ENCODE measurements around the gene LETMD1. TPM values are rescaled to one million over a fixed set of nuclear protein-coding genes. Genes with fewer than 3 reads are reported as not detected.

LETMD1 gene
- total and polyA plus RNA-seq, 2 of the 8 experiments (the other 6 are each of a cell fraction or from before 2014, with no cell fraction given), result 39.4 to 65.3 TPM

- Histone ChIP-seq H3K79me2 (ENCODE audit: control insufficient read depth in 1 of 2, insufficient read depth in 2 of 2, low read length in 2 of 2) (no peaks in the 10 kb centered on the region), H3K9me3 (ENCODE audit: insufficient read depth in 2 of 2, low read depth in 1 of 2, low read length in 1 of 2) (no peaks in the 10 kb centered on the region), H3K27ac (ENCODE audit: low read depth, low read length) (no peak overlapping the region), H3K4me1 (replicated peaks in 1 of 4; ENCODE audit: control insufficient read depth in 3 of 4, insufficient read depth in 4 of 4, low read length in 3 of 4) (no peaks in the 10 kb centered on the region), H3K4me3 (ENCODE audit: extremely low read depth in 1 of 4, insufficient read depth in 2 of 4, low read depth in 3 of 4, low read length in 4 of 4) (no peak overlapping the region), H3K4me2 (ENCODE audit: insufficient read depth in 1 of 2, low read depth in 2 of 2, low read length in 2 of 2) (no peak overlapping the region), H2BK120ac (replicated peaks; ENCODE audit: low read depth, low read length) (no peak overlapping the region), H4K8ac (ENCODE audit: extremely low read depth, insufficient read depth, low read length) (no peak overlapping the region), H4K91ac (replicated peaks; ENCODE audit: insufficient read length, low read length) (no peak overlapping the region), H3K14ac (ENCODE audit: insufficient read length) (no peak overlapping the region), H3K9ac (replicated peaks in 1 of 4; ENCODE audit: extremely low read depth in 1 of 4, low read depth in 3 of 4, low read length in 3 of 4) (no peak overlapping the region), H4K5ac (ENCODE audit: insufficient read length, low read depth, low read length) (no peak overlapping the region), H3K23ac (ENCODE audit: insufficient read length) (no peak overlapping the region), H2AK5ac (ENCODE audit: low read depth, low read length) (no peak overlapping the region), H3K56ac (replicated peaks; ENCODE audit: insufficient read length, low read depth, low read length) (no peak overlapping the region), H2BK12ac (ENCODE audit: low read depth, low read length) (no peak overlapping the region), H2BK20ac (ENCODE audit: low read length) (no peak overlapping the region), H3K27me3 (replicated peaks in 1 of 4; ENCODE audit: control insufficient read depth in 3 of 4, extremely low read depth in 1 of 4, insufficient read depth in 3 of 4, low read length in 3 of 4) (no peaks in the 10 kb centered on the region), H4K20me1 (replicated peaks in 1 of 2; ENCODE audit: control insufficient read depth in 1 of 2, insufficient read depth in 2 of 2, low read length in 2 of 2) (peaks cover 2 to 5% of the 10 kb centered on the region in 2 experiments), H3K36me3 (ENCODE audit: control insufficient read depth in 2 of 4, insufficient read depth in 4 of 4, low read length in 3 of 4) (peaks cover 20 to 76% (median 49%) of the 10 kb centered on the region in 4 experiments), H2BK15ac (ENCODE audit: low read length) (no peak overlapping the region), H3K18ac (ENCODE audit: extremely low read depth, low read length) (no peak overlapping the region), H3K79me1 (ENCODE audit: low read depth, low read length) (no peaks in the 10 kb centered on the region), H2BK5ac (ENCODE audit: low read depth, low read length) (no peak overlapping the region), H3K23me2 (ENCODE audit: low read depth, low read length) (no peaks in the 10 kb centered on the region), H2AFZ (ENCODE audit: low read length) (no peak overlapping the region), H3K4ac (replicated peaks; ENCODE audit: insufficient read length, low read depth, low read length) (no peak overlapping the region)
- ChIA-PET POLR2A (ENCODE audit: partially characterized antibody) (interaction anchor here (0.9 to 1.3 kb wide), 3 partner anchors 15 to 42 kb away, joined by 3 to 5 read pairs (median 3); partner anchors contain the start of gene CSRNP2), CTCF (ENCODE audit: partially characterized antibody) (no interaction called here)
- FAIRE-seq, result no peak
- WGBS, 2 experiments (ENCODE audit: extremely low coverage in 1 of 2, insufficient coverage in 1 of 2, insufficient read length in 1 of 2, insufficient replicate concordance in 2 of 2, low coverage in 1 of 2, low lambda C conversion rate in 2 of 2, missing lambda C conversion rate in 1 of 2), result 94% methylated on average over 4 of the region's 4 CpGs; no CpG with 5 or more reads in 1 of the 2 experiments
- no peak for DNase-seq (ENCODE audit: low read depth in 1 of 2, low spot score in 2 of 2)
- TF ChIP-seq YY1 (IDR thresholded peaks at IDR 0.05; ENCODE audit: low read depth, low read length) (no peak), BRCA1 (IDR thresholded peaks at IDR 0.05; ENCODE audit: low read depth, low read length) (no peak), RFX5 (IDR thresholded peaks at IDR 0.05; ENCODE audit: borderline replicate concordance, low read depth, low read length) (no peak), CBX8 (IDR thresholded peaks at IDR 0.05; ENCODE audit: borderline replicate concordance, low read depth, low read length) (no peak), SIN3A (conservative IDR thresholded peaks at IDR 0.05 in 1 of 2, IDR thresholded peaks at IDR 0.05 in 1 of 2; ENCODE audit: low read depth in 1 of 2, low read length in 2 of 2) (no peak), ATF2 (IDR thresholded peaks at IDR 0.05; ENCODE audit: low read length) (no peak), SP2 (IDR thresholded peaks at IDR 0.05; ENCODE audit: low read length) (no peak), NRF1 (IDR thresholded peaks at IDR 0.05; ENCODE audit: low read depth, low read length) (no peak), SP1 (IDR thresholded peaks at IDR 0.05; ENCODE audit: low read depth, low read length) (no peak), E2F6 (IDR thresholded peaks at IDR 0.05) (no peak), CTBP2 (IDR thresholded peaks at IDR 0.05; ENCODE audit: borderline replicate concordance, insufficient read depth, insufficient read length, low read length) (no peak), TEAD4 (IDR thresholded peaks at IDR 0.05; ENCODE audit: low read depth, low read length) (no peak)
Measured at GRCh38 chr12:51067229-51067628, 19.1 kb downstream of the LETMD1 start.
